SU-DHL-6 (cell line): ENCODE data around the gene AFAP1L1.

Experiments used
- EZH2phosphoT487 ChIP-seq: fragments of 200-600 bp; sonication (generic), shearing (Covaris generic); conservative IDR thresholded peaks from 2 replicates; pipeline ENCODE4 v1.6.1; 2018; ENCODE audit warnings: mild to moderate bottlenecking, antibody characterized with exemption, low read length, moderate library complexity, mixed read lengths
- TF ChIP-seq, protein P1 (sequence below): fragments of 200-600 bp; sonication (generic); IDR thresholded peaks from one replicate; pipeline ENCODE4 v1.5.1; 2017; ENCODE audit warnings: antibody characterized with exemption, mild to moderate bottlenecking, low read length, moderate library complexity; ENCODE audit not compliant: insufficient read depth, poor library complexity, severe bottlenecking

DNA sequence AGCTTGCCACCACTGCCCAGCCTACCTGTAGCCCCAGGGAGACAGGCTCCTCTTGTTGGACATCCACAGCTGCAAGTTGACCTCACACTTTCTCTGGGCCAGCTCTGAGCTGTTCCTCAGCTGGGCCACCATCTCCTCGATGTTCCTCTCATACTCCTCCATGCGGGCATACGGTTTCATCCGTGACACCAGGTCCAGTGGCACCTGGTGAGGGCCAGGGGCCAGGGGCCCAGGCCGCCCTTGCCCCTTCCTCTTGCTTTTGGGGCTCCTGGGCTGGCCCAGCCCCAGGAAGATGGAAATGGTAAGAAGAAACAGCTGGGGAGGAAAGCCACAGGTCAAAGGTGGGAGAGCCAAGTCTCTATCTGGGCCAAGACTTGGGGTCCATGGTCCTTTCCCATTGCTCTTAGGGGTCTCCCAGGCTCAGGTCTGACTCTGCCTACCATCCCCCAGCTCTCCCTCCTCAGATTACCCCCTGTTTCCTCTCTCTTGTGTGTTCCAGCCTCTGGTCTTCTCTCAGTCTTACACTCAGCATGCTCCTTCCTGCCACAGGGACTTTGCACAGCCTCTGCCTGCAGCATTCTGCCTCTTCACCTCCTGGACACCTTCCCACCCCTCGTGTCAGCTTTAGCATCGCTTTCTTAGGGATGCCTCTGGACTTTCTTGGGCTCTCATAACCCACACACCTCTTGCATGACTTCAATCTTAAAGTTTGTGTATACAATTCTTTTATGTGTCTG lies 105.2 kb downstream of the AFAP1L1 start:
- TF ChIP-seq, protein P1, sequence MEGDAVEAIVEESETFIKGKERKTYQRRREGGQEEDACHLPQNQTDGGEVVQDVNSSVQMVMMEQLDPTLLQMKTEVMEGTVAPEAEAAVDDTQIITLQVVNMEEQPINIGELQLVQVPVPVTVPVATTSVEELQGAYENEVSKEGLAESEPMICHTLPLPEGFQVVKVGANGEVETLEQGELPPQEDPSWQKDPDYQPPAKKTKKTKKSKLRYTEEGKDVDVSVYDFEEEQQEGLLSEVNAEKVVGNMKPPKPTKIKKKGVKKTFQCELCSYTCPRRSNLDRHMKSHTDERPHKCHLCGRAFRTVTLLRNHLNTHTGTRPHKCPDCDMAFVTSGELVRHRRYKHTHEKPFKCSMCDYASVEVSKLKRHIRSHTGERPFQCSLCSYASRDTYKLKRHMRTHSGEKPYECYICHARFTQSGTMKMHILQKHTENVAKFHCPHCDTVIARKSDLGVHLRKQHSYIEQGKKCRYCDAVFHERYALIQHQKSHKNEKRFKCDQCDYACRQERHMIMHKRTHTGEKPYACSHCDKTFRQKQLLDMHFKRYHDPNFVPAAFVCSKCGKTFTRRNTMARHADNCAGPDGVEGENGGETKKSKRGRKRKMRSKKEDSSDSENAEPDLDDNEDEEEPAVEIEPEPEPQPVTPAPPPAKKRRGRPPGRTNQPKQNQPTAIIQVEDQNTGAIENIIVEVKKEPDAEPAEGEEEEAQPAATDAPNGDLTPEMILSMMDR, result no peak
- no peak for TF ChIP-seq EZH2phosphoT487
